ENCODE data around the gene COL21A1. TPM values are rescaled to one million over a fixed set of nuclear protein-coding genes. Genes with fewer than 3 reads are reported as not detected.

Gene COL21A1
- total RNA-seq, 2 experiments from 2014 or later, result not detected

DNA sequence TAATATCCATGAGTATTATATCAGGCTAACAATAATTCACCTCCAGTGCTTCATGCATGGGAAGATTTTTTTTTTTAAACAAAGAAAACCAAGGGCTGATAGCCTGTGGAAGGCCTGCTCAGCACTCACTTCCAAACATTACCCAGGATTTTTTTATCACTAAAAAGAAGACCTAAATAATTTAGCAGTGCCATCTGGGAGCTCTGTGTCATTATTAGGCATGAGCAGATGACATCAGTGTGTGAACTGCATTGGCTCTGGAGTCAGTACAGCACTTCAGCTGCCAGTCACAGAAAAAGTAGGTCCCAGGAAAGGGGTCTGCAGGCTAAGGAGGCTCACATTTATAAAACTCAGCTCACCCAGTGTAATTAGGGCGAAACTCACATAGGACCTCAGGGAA is 94.8 kb downstream of the COL21A1 start:
- H3K4me3 Mint-ChIP-seq, result no peak overlapping the region
- DNase-seq, result no peak
- no peak overlapping the region for H3K4me3 ChIP-seq (ENCODE audit: low read length)
- H3K36me3 Mint-ChIP-seq (ENCODE audit: low read depth), result no peaks in the 10 kb centered on the region
- no peaks in the 10 kb centered on the region for H3K27me3 ChIP-seq (ENCODE audit: control insufficient read depth in 1 of 2, insufficient read depth in 2 of 2, low read length in 2 of 2)
- no peak for ATAC-seq (ENCODE audit: poor library complexity)
- intact Hi-C loops (cut with DNase I, micrococcal nuclease), result no loop called here
- no peaks in the 10 kb centered on the region for H3K36me3 ChIP-seq (ENCODE audit: insufficient read depth, low read length)
- no peaks in the 10 kb centered on the region for H3K4me1 ChIP-seq (ENCODE audit: insufficient read depth, low read length)
- H3K9me3 ChIP-seq (ENCODE audit: control insufficient read depth in 1 of 2, insufficient read depth in 1 of 2, low read length in 2 of 2), result peaks cover 14 to 15% of the 10 kb centered on the region in 2 experiments
- H3K9me3 Mint-ChIP-seq, result peaks cover 21% of the 10 kb centered on the region
- H3K4me1 Mint-ChIP-seq (ENCODE audit: low read depth), result no peaks in the 10 kb centered on the region
- ChIA-PET CTCF (no interaction called here), POLR2A (no interaction called here)
- no peak overlapping the region for H3K27ac ChIP-seq (ENCODE audit: low read depth in 1 of 2, low read length in 2 of 2)
- no peaks in the 10 kb centered on the region for H3K27me3 Mint-ChIP-seq
- TF ChIP-seq, protein P1, sequence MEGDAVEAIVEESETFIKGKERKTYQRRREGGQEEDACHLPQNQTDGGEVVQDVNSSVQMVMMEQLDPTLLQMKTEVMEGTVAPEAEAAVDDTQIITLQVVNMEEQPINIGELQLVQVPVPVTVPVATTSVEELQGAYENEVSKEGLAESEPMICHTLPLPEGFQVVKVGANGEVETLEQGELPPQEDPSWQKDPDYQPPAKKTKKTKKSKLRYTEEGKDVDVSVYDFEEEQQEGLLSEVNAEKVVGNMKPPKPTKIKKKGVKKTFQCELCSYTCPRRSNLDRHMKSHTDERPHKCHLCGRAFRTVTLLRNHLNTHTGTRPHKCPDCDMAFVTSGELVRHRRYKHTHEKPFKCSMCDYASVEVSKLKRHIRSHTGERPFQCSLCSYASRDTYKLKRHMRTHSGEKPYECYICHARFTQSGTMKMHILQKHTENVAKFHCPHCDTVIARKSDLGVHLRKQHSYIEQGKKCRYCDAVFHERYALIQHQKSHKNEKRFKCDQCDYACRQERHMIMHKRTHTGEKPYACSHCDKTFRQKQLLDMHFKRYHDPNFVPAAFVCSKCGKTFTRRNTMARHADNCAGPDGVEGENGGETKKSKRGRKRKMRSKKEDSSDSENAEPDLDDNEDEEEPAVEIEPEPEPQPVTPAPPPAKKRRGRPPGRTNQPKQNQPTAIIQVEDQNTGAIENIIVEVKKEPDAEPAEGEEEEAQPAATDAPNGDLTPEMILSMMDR (IDR thresholded peaks at IDR 0.05), result no peak
- no peak overlapping the region for H3K27ac Mint-ChIP-seq

DNA sequence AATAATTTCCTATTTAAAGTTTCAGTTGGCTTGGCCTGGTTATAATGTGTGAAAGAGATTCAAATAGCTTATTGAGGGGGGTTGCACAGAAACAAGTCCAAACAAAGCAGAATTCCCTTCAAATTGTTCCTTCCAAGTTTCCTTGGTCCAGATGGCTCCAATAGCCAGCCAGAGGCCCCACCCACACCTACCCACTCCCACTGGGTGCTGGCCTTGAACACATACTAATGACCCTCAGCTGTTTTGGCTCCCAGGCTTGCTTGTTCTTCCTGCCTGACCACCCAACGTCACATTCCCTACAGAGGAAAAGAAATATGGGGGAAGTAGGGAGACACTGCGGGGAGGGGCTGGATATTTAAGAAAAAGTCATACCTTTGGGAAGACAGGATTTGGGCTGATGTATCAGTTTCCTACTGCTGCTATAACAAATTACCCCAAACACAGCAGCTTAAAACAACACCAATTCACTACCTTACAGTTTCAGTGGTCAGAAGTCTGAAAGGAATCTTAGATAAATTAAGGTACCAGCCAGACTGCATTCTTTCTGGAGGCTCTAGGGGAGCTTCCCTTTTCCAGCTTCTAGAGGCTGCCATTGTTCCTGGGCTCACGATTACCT is 95.7 kb downstream of the COL21A1 start:
- Histone ChIP-seq H3K4me3 (ENCODE audit: low read length) (no peak overlapping the region), H3K27ac (ENCODE audit: low read depth in 1 of 2, low read length in 2 of 2) (no peak overlapping the region), H3K36me3 (ENCODE audit: insufficient read depth, low read length) (no peaks in the 10 kb centered on the region), H3K4me1 (ENCODE audit: insufficient read depth, low read length) (no peaks in the 10 kb centered on the region), H3K27me3 (ENCODE audit: control insufficient read depth in 1 of 2, insufficient read depth in 2 of 2, low read length in 2 of 2) (no peaks in the 10 kb centered on the region), H3K9me3 (ENCODE audit: control insufficient read depth in 1 of 2, insufficient read depth in 1 of 2, low read length in 2 of 2) (peaks cover 14 to 15% of the 10 kb centered on the region in 2 experiments)
- CTCF ChIA-PET, result no interaction called here
- ATAC-seq (ENCODE audit: poor library complexity), result no peak
- H3K4me3 Mint-ChIP-seq, result no peak overlapping the region
- intact Hi-C loops (cut with DNase I, micrococcal nuclease), result no loop called here
- no peak overlapping the region for H3K27ac Mint-ChIP-seq
- H3K9me3 Mint-ChIP-seq, result peaks cover 20% of the 10 kb centered on the region
- no peaks in the 10 kb centered on the region for H3K27me3 Mint-ChIP-seq
- TF ChIP-seq, protein P1 (IDR thresholded peaks at IDR 0.05), result no peak
- DNase-seq, result no peak
- no peaks in the 10 kb centered on the region for H3K36me3 Mint-ChIP-seq (ENCODE audit: low read depth)
- POLR2A ChIA-PET, result no interaction called here
- no peaks in the 10 kb centered on the region for H3K4me1 Mint-ChIP-seq (ENCODE audit: low read depth)

DNA sequence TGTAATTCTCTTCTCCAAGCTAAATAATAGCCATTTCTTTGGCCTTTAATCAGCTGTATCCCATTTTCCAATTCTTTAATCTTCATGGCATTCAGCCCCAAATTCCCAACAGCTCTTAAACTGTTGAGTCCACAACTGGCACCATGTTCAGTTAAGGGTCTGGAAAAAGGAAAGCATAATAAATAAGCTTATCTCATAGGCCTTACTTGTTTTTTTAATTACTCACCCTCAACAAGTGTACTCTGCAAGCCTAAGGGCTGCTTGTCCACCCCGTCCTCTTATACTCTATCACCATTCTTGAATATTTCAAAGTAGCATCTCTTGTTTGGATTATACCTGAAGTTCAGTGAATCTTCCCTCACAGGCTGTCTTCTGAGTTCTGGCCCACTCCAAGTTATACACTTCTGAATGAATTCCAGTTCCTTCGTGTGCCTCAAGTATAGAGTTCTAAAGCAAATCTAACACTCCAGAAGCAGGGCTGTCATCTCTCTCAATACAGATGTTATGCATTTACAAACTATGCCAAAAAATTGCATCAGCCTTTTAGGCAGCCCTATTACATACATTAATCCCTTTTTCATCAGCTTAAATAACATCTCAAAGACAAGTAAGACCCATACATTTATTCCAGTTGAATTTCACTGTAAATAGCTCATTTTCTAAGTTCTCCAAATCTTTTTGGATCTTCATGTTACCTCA is 98.7 kb downstream of the COL21A1 start:
- Mint-ChIP-seq H3K4me1 (ENCODE audit: low read depth) (no peaks in the 10 kb centered on the region), H3K36me3 (ENCODE audit: low read depth) (no peaks in the 10 kb centered on the region), H3K9me3 (peaks cover 9% of the 10 kb centered on the region), H3K27me3 (no peaks in the 10 kb centered on the region), H3K4me3 (no peak overlapping the region), H3K27ac (no peak overlapping the region)
- CTCF ChIA-PET, result no interaction called here
- Histone ChIP-seq H3K36me3 (ENCODE audit: insufficient read depth, low read length) (no peaks in the 10 kb centered on the region), H3K27ac (ENCODE audit: low read depth in 1 of 2, low read length in 2 of 2) (no peak overlapping the region), H3K27me3 (ENCODE audit: control insufficient read depth in 1 of 2, insufficient read depth in 2 of 2, low read length in 2 of 2) (no peaks in the 10 kb centered on the region), H3K4me1 (ENCODE audit: insufficient read depth, low read length) (no peaks in the 10 kb centered on the region), H3K4me3 (ENCODE audit: low read length) (no peak overlapping the region), H3K9me3 (ENCODE audit: control insufficient read depth in 1 of 2, insufficient read depth in 1 of 2, low read length in 2 of 2) (peaks cover 5 to 15% of the 10 kb centered on the region in 2 experiments)
- intact Hi-C loops (cut with DNase I, micrococcal nuclease), result no loop called here
- POLR2A ChIA-PET, result no interaction called here
- ATAC-seq (ENCODE audit: poor library complexity) (no peak), DNase-seq (no peak)
- TF ChIP-seq, protein P1 (IDR thresholded peaks at IDR 0.05), result no peak
